ENCODE measurements around the gene ELP1. TPM values are rescaled to one million over a fixed set of nuclear protein-coding genes. Genes with fewer than 3 reads are reported as not detected.
"Not testable (repeated sequence)": the region's sequence is repeated elsewhere in the genome, so short reads cannot be mapped to it uniquely, and the experiment has no call there.

Gene ELP1
- total and polyA plus RNA-seq, 2 donors: 23.4 to 25.1 TPM

DNA sequence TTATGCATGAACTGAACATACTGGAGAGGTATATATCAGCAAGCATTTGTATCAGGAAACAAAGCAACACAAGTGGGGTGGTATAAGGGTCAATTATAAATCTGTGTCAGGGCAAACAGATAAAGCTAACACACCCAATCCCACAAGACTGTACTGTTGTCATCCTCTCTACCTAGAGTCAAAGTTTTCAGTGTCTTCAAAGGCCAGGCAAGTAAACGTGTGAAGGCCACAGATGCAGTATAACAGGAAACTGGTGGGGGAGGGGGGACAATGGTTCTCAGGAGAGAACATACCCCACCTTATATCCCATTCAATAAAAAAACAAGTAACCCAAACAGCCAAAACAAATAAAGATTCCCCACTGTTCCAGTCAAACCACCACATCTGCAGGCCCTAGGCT, 22.1 kb downstream of the ELP1 start:
- peak in 8 of 9 donors; percentile 9 to 78 (median 42) for DNase-seq (ENCODE audit: low read depth in 6 of 9, low spot score in 9 of 9)

DNA sequence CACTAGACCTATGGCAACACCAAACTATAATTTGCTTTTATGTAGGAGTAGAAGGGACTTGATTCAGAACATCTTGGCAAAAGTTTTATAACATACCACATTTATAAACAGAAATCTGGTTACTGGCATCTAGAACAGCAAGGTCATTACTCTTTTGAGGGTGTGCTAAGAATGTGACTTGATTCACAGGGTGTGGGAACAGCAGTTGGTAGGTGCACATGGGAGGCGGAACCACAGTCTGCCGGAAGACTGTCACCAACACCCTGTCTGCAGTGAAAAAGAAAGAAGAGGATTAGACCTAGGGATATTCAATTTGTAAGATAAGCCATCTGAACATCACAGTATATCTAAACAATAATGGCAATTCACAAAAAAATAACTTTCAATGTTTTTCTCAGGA, 23.0 kb downstream of the ELP1 start:
- Histone ChIP-seq H3K4me3 (ENCODE audit: low read length in 2 of 2) (no peak overlapping the region), H3K36me3 (ENCODE audit: control insufficient read depth in 2 of 2, insufficient read depth in 2 of 2, low read length in 1 of 2) (peaks cover 19 to 43% of the 10 kb centered on the region in 2 donors), H3K27me3 (ENCODE audit: control insufficient read depth in 2 of 2, insufficient read depth in 1 of 2, low read length in 1 of 2) (no peaks in the 10 kb centered on the region), H3K4me1 (ENCODE audit: control insufficient read depth in 2 of 2, insufficient read depth in 2 of 2, low read length in 2 of 2) (peaks cover 5 to 7% of the 10 kb centered on the region in 2 donors), H3K9me3 (ENCODE audit: control insufficient read depth in 2 of 2, insufficient read depth in 1 of 2, low read length in 1 of 2) (no peaks in the 10 kb centered on the region), H3K27ac (ENCODE audit: low read depth in 1 of 2, low read length in 1 of 2) (no peak overlapping the region)
- over 99% methylated on average over 2 of the region's 2 CpGs for WGBS
- DNase-seq (ENCODE audit: low read depth in 6 of 9, low spot score in 9 of 9): no peak

More for the DNA sequence above, 22.1 kb downstream of the ELP1 start:
- Histone ChIP-seq H3K4me1 (ENCODE audit: control insufficient read depth in 2 of 2, insufficient read depth in 2 of 2, low read length in 2 of 2) (peaks cover 5 to 7% of the 10 kb centered on the region in 2 donors), H3K27ac (ENCODE audit: low read depth in 1 of 2, low read length in 1 of 2) (no peak overlapping the region), H3K36me3 (ENCODE audit: control insufficient read depth in 2 of 2, insufficient read depth in 2 of 2, low read length in 1 of 2) (peaks cover 12 to 41% of the 10 kb centered on the region in 2 donors), H3K27me3 (ENCODE audit: control insufficient read depth in 2 of 2, insufficient read depth in 1 of 2, low read length in 1 of 2) (no peaks in the 10 kb centered on the region), H3K4me3 (ENCODE audit: low read length in 2 of 2) (no peak overlapping the region), H3K9me3 (ENCODE audit: control insufficient read depth in 2 of 2, insufficient read depth in 1 of 2, low read length in 1 of 2) (no peaks in the 10 kb centered on the region)
- WGBS: 2% methylated on average over 1 of the region's 1 CpG

DNA sequence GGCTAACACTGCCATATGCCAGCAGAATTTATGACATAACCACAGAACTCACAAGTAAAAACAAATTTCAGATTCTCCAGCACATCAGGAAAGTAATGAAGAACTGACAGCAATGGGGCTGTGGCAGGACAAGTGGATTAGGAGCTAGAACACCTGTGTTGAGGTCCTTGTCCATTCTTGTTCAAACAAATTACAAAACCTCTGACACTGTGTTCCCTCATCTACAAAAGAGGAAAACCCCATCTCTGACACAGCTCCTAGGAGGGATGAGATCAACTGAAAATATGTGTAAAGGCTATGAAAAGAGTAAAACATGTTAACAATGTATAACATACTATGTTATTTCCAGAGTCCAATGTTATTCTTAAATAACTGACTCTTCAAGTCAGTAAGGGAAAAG, 23.5 kb downstream of the ELP1 start:
- H3K27ac ChIP-seq (ENCODE audit: low read depth in 1 of 2, low read length in 1 of 2): no peak overlapping the region
- H3K36me3 ChIP-seq (ENCODE audit: control insufficient read depth in 2 of 2, insufficient read depth in 2 of 2, low read length in 1 of 2): peaks cover 19 to 42% of the 10 kb centered on the region in 2 donors
- H3K9me3 ChIP-seq (ENCODE audit: control insufficient read depth in 2 of 2, insufficient read depth in 1 of 2, low read length in 1 of 2): no peaks in the 10 kb centered on the region
- no peaks in the 10 kb centered on the region for H3K27me3 ChIP-seq (ENCODE audit: control insufficient read depth in 2 of 2, insufficient read depth in 1 of 2, low read length in 1 of 2)
- peaks cover 5 to 7% of the 10 kb centered on the region in 2 donors for H3K4me1 ChIP-seq (ENCODE audit: control insufficient read depth in 2 of 2, insufficient read depth in 2 of 2, low read length in 2 of 2)
- no peak overlapping the region for H3K4me3 ChIP-seq (ENCODE audit: low read length in 2 of 2)
- DNase-seq (ENCODE audit: low read depth in 6 of 9, low spot score in 9 of 9): no peak

DNA sequence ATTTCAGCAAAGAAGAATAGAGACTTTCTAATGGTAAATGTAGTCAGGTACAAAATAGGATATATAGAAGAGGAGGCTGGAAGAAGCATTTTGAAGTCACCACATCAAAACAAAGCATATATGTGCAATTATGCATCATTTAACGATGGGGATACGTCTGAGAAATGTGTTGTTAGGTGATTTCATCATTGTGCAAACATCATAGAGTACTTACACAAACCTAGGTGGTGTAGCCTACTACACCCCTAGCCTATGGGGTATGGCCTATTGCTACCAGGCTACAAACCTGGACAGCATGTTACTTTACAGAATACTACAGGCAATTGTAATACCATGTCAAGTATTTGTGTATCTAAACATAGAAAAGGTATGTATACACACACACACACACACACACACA, 28.4 kb downstream of the ELP1 start:
- H3K4me1 ChIP-seq (ENCODE audit: control insufficient read depth in 2 of 2, insufficient read depth in 2 of 2, low read length in 2 of 2): no peaks in the 10 kb centered on the region
- no peak overlapping the region for H3K27ac ChIP-seq (ENCODE audit: low read depth in 1 of 2, low read length in 1 of 2)
- no peaks in the 10 kb centered on the region for H3K9me3 ChIP-seq (ENCODE audit: control insufficient read depth in 2 of 2, insufficient read depth in 1 of 2, low read length in 1 of 2)
- WGBS: 92% methylated on average over 2 of the region's 2 CpGs
- peaks cover 15 to 40% of the 10 kb centered on the region in 2 donors for H3K36me3 ChIP-seq (ENCODE audit: control insufficient read depth in 2 of 2, insufficient read depth in 2 of 2, low read length in 1 of 2)
- no peaks in the 10 kb centered on the region for H3K27me3 ChIP-seq (ENCODE audit: control insufficient read depth in 2 of 2, insufficient read depth in 1 of 2, low read length in 1 of 2)
- no peak for DNase-seq (ENCODE audit: low read depth in 6 of 9, low spot score in 9 of 9)
- H3K4me3 ChIP-seq (ENCODE audit: low read length in 2 of 2): no peak overlapping the region

DNA sequence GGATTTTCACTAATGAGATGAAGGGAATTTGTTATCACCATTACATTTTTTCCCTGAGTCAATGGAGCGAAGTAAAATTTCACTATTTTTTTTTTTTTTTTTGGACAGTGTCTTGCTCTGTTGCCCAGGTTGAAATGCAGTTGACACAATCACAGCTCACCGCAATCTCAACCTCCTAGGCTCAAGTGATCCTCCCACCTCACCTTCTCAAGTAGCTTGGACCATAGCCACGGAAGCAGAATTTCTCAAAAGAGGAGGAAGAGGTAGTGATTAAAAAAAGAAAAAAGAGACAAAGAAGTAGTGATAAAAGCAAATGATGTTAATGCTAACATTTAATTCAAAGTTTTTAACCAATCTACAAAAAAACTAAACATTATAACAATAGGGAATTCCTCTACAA, 29.8 kb downstream of the ELP1 start:
- H3K27me3 ChIP-seq (ENCODE audit: control insufficient read depth in 2 of 2, insufficient read depth in 1 of 2, low read length in 1 of 2): no peaks in the 10 kb centered on the region
- no peak overlapping the region for H3K4me3 ChIP-seq (ENCODE audit: low read length in 2 of 2)
- no peak overlapping the region for H3K27ac ChIP-seq (ENCODE audit: low read depth in 1 of 2, low read length in 1 of 2)
- DNase-seq (ENCODE audit: low read depth in 6 of 9, low spot score in 9 of 9): no peak
- H3K4me1 ChIP-seq (ENCODE audit: control insufficient read depth in 2 of 2, insufficient read depth in 2 of 2, low read length in 2 of 2): no peaks in the 10 kb centered on the region
- 97% methylated on average over 3 of the region's 3 CpGs for WGBS
- H3K9me3 ChIP-seq (ENCODE audit: control insufficient read depth in 2 of 2, insufficient read depth in 1 of 2, low read length in 1 of 2): no peaks in the 10 kb centered on the region
- H3K36me3 ChIP-seq (ENCODE audit: control insufficient read depth in 2 of 2, insufficient read depth in 2 of 2, low read length in 1 of 2): peaks cover 18 to 47% of the 10 kb centered on the region in 2 donors

DNA sequence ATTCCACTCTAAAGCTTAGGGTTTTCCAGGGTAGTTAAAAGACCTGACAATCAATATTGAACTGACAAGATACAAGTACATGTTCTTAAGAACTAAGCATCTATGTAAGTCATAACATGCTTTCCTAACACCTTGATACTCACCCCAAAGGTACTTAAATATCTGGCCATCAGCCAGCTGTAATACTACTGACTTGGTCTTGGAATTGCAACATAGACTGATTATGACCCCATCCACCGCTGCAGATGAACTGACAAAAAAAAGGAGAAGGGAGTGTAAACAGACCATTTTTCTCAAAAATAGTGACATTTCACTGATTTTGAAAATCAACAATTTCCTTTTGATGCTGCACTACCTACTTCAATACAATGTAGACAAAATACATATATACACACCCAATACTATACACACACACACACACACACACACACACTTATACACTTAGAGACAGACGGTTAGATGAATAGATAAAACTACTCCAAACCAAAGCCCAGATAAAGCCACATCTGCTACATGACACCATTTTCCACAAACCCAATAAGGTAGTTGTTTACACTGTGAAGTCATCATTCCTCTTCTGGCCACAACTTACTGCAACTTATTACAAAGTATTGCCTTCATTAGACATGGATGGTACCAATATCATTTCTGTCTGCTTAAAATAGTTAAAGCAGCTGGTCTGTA, 30.4 kb downstream of the ELP1 start:
- no peaks in the 10 kb centered on the region for H3K9me3 ChIP-seq (ENCODE audit: control insufficient read depth in 2 of 2, insufficient read depth in 1 of 2, low read length in 1 of 2)
- H3K36me3 ChIP-seq (ENCODE audit: control insufficient read depth in 2 of 2, insufficient read depth in 2 of 2, low read length in 1 of 2): peaks cover 20 to 48% of the 10 kb centered on the region in 2 donors
- no peaks in the 10 kb centered on the region for H3K27me3 ChIP-seq (ENCODE audit: control insufficient read depth in 2 of 2, insufficient read depth in 1 of 2, low read length in 1 of 2)
- no peaks in the 10 kb centered on the region for H3K4me1 ChIP-seq (ENCODE audit: control insufficient read depth in 2 of 2, insufficient read depth in 2 of 2, low read length in 2 of 2)
- 90% methylated on average over 2 of the region's 2 CpGs for WGBS
- no peak overlapping the region for H3K27ac ChIP-seq (ENCODE audit: low read depth in 1 of 2, low read length in 1 of 2)
- H3K4me3 ChIP-seq (ENCODE audit: low read length in 2 of 2): no peak overlapping the region
- no peak for DNase-seq (ENCODE audit: low read depth in 6 of 9, low spot score in 9 of 9)

DNA sequence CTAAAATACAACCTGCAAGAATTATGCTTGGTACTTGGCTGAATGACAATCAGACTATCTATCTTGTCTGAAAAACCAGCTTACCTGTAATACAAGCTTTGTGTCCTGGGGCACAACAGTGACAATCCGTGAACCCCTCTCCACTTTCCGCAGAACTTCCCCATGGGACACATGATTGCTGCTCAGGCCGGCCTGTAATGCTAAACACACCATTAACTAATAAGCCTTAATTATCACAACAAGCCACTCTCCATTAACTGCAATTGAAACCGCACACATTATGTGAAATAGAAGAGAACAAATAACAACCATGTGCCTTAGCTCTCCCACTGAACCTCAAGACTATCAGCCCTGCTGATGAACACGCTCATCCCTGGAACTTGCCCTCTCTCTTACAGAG, 33.7 kb downstream of the ELP1 start:
- Histone ChIP-seq H3K27me3 (ENCODE audit: control insufficient read depth in 2 of 2, insufficient read depth in 1 of 2, low read length in 1 of 2) (no peaks in the 10 kb centered on the region), H3K36me3 (ENCODE audit: control insufficient read depth in 2 of 2, insufficient read depth in 2 of 2, low read length in 1 of 2) (peaks cover 31 to 54% of the 10 kb centered on the region in 2 donors)

DNA sequence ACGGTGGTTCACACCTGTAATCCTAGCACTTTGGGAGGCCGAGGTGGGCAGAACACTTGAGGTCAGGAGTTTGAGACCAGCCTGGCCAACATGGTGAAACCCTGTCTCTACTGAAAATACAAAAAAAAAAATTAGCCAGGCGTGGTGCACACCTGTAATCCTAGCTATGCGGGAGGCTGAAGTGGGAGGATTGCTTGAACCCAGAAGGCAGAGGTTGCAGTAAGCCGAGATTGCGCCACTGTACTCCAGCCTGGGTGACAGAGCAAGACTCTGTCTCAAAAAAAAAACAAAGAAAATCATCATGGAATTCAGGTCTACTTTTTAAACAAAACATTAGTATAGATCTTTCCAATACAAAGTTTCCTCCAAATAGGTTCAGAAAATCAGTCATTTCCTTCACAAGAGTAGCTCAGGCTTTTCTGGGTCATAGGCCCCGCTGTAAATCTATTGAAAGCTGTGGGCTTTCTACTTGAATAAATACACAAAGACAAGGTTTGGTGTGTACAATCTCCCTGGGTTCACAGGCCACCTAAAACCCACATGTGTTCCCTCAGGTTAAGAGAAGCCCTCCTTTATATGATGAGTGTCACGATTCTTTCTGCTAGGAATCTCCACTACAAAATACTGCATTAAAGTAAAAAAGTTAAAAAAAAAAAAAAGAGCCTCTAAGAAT, 34.8 kb downstream of the ELP1 start:
- H3K27ac ChIP-seq (ENCODE audit: low read depth in 1 of 2, low read length in 1 of 2); H3K27me3 ChIP-seq (ENCODE audit: control insufficient read depth in 2 of 2, insufficient read depth in 1 of 2, low read length in 1 of 2); H3K4me1 ChIP-seq (ENCODE audit: control insufficient read depth in 2 of 2, insufficient read depth in 2 of 2, low read length in 2 of 2); DNase-seq (ENCODE audit: low read depth in 6 of 9, low spot score in 9 of 9); H3K9me3 ChIP-seq (ENCODE audit: control insufficient read depth in 2 of 2, insufficient read depth in 1 of 2, low read length in 1 of 2); H3K4me3 ChIP-seq (ENCODE audit: low read length in 2 of 2): not testable (repeated sequence)
- 96% methylated on average over 8 of the region's 8 CpGs for WGBS
- H3K36me3 ChIP-seq (ENCODE audit: control insufficient read depth in 2 of 2, insufficient read depth in 2 of 2, low read length in 1 of 2): peaks cover 34 to 59% of the 10 kb centered on the region in 2 donors

More for the DNA sequence above, 33.7 kb downstream of the ELP1 start:
- Histone ChIP-seq H3K4me3 (ENCODE audit: low read length in 2 of 2) (no peak overlapping the region), H3K9me3 (ENCODE audit: control insufficient read depth in 2 of 2, insufficient read depth in 1 of 2, low read length in 1 of 2) (no peaks in the 10 kb centered on the region), H3K4me1 (ENCODE audit: control insufficient read depth in 2 of 2, insufficient read depth in 2 of 2, low read length in 2 of 2) (no peaks in the 10 kb centered on the region), H3K27ac (ENCODE audit: low read depth in 1 of 2, low read length in 1 of 2) (no peak overlapping the region)
- WGBS: 99% methylated on average over 5 of the region's 5 CpGs
- no peak for DNase-seq (ENCODE audit: low read depth in 6 of 9, low spot score in 9 of 9)

DNA sequence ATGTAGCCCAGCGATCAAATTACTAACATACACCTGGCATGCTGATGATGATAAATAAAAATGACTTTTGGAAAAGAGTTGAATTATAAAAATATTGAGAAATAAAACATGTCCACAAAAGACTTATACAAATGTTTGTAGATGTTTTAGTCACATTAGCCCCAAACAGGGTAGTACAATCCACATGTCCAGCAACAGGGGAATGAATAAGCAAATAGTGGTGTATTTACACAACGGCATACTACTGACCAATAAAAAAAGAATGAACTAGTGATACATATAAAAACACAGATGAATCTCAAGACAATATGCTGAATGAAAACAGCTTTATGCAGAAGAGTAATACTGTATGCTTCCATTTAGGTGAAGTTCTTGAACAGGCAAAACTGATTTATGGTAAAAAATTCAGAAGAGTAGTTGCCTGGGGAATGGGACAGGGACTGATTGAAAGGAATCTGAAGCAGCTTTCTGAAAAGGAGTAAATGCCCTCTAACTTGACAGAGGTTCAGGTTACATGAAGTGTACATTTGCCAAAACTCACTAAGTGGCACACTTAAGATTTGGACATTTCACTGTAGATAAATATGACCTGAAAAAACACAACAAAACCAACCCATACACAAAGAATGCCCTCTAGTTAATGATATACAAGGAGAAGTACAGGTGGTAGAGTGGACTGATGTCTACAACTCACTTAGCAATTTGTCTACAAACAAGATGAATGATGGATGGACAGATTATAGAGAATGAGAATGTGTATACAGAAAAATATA, 36.4 kb downstream of the ELP1 start:
- no peak overlapping the region for H3K27ac ChIP-seq (ENCODE audit: low read depth in 1 of 2, low read length in 1 of 2)
- H3K27me3 ChIP-seq (ENCODE audit: control insufficient read depth in 2 of 2, insufficient read depth in 1 of 2, low read length in 1 of 2): no peaks in the 10 kb centered on the region
- H3K4me3 ChIP-seq (ENCODE audit: low read length in 2 of 2): no peak overlapping the region
- no peak for DNase-seq (ENCODE audit: low read depth in 6 of 9, low spot score in 9 of 9)
- H3K36me3 ChIP-seq (ENCODE audit: control insufficient read depth in 2 of 2, insufficient read depth in 2 of 2, low read length in 1 of 2): peaks cover 38 to 56% of the 10 kb centered on the region in 2 donors
- no peaks in the 10 kb centered on the region for H3K4me1 ChIP-seq (ENCODE audit: control insufficient read depth in 2 of 2, insufficient read depth in 2 of 2, low read length in 2 of 2)
- no peaks in the 10 kb centered on the region for H3K9me3 ChIP-seq (ENCODE audit: control insufficient read depth in 2 of 2, insufficient read depth in 1 of 2, low read length in 1 of 2)
- 99% methylated on average over 2 of the region's 2 CpGs for WGBS

Data from thymus (tissue), 11 donors.